ENCODE results near the gene LSM2. TPM values are rescaled to one million over a fixed set of nuclear protein-coding genes. Genes with fewer than 3 reads are reported as not detected.
"Not testable (repeated sequence)": the region's sequence is repeated elsewhere in the genome, so short reads cannot be mapped to it uniquely, and the experiment has no call there.

The LSM2 gene
- total RNA-seq, 2 experiments from 2014 or later, result 100 to 108 TPM

- not testable (repeated sequence) for H3K27me3 Mint-ChIP-seq, H3K9me3 Mint-ChIP-seq, DNase-seq
- ChIA-PET POLR2A (interaction anchor here (1.5 to 7.4 kb wide), 3 partner anchors 12 to 55 kb away, joined by 10 to 104 read pairs (median 35); partner anchors contain the start of genes CLIC1, HSPA1A, HSPA1L and LSM2), CTCF (interaction anchor here (0.7 kb wide), 2 partner anchors 12 to 58 kb away, joined by 3 read pairs; no protein-coding TSS in a partner anchor)
- H3K4me3 Mint-ChIP-seq, result peak overlapping the region; percentile 89
- peaks cover 66% of the 10 kb centered on the region for H3K4me1 Mint-ChIP-seq
- peaks cover 50% of the 10 kb centered on the region for H3K36me3 Mint-ChIP-seq (ENCODE audit: low read depth)
- peak overlapping the region; percentile 73 for H3K27ac Mint-ChIP-seq
Measured at GRCh38 chr6:31793927-31794245, 12.9 kb downstream of the LSM2 start.

DNA sequence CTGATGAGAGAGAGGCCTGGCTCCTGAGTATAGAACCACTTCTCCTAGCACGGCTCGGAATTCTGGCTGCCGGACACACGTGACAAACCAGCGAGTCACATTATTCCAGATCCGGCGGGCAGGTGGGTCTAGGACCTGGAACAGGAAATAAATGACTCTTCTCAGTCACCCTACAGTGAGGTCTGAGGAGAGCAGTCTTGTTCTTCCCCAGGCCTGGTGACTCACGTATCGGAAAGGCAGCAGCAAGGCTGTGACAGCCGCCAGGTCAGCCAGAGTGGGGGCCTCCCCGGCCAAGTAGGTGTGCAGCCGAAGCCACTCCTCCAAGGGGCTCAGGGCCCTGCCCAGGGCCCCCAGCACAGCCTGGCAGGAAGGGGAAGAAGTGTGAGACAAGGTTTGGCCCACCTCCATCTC is 14.0 kb downstream of the LSM2 start:
- CTCF ChIA-PET, result interaction anchor here (4.4 kb wide), 1 partner anchor 23 kb away, joined by 17 read pairs; no protein-coding TSS in a partner anchor
- peaks cover 58% of the 10 kb centered on the region for H3K4me1 Mint-ChIP-seq
- POLR2A ChIA-PET, result interaction anchor here (2.2 kb wide), 1 partner anchor 14 kb away, joined by 8 read pairs; the partner anchor contains the start of gene LSM2

DNA sequence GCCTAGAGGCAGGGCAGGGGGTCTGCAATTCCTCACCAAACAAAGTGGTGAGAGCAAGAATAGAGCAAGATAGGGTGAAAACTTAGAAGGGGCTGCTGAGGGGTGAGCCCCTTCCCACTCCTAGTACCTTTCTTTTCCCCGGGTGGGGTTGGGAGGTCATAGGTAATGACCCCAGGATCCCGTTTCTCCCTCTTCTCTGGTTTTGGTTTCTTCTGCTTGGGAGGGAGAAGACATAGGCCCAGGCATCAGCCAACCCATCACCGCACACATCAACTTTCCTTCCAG is 14.7 kb downstream of the LSM2 start:
- no peaks in the 10 kb centered on the region for H3K9me3 Mint-ChIP-seq
- CTCF ChIA-PET, result interaction anchor here (0.7 to 4.4 kb wide), 6 partner anchors 7 to 62 kb away, joined by 3 to 23 read pairs (median 10); partner anchors contain the start of genes DDAH2, LSM2 and MSH5
- H3K4me3 Mint-ChIP-seq, result no peak overlapping the region
- POLR2A ChIA-PET, result interaction anchor here (1.2 to 2.2 kb wide), 2 partner anchors 9 to 14 kb away, joined by 3 to 8 read pairs; partner anchors contain the start of gene LSM2
- H3K27me3 Mint-ChIP-seq, result no peaks in the 10 kb centered on the region
- H3K36me3 Mint-ChIP-seq (ENCODE audit: low read depth), result peaks cover 42% of the 10 kb centered on the region
- no peak for DNase-seq
- H3K27ac Mint-ChIP-seq, result peak overlapping the region; percentile 68
- H3K4me1 Mint-ChIP-seq, result peaks cover 51% of the 10 kb centered on the region

More for the DNA sequence above, 14.0 kb downstream of the LSM2 start:
- no peak for DNase-seq
- Mint-ChIP-seq H3K27ac (peak overlapping the region; percentile 68), H3K4me3 (no peak overlapping the region), H3K36me3 (ENCODE audit: low read depth) (peaks cover 45% of the 10 kb centered on the region), H3K9me3 (no peaks in the 10 kb centered on the region), H3K27me3 (no peaks in the 10 kb centered on the region)

- H3K9me3 Mint-ChIP-seq, result no peaks in the 10 kb centered on the region
- DNase-seq, result peak; percentile 37
- H3K27ac Mint-ChIP-seq, result peak overlapping the region; percentile 46
- ChIA-PET CTCF (interaction anchor here (0.7 to 4.4 kb wide), 13 partner anchors 8 to 89 kb away, joined by 3 to 23 read pairs (median 6); partner anchors contain the start of genes ABHD16A, CLIC1, DDAH2 and LSM2), POLR2A (interaction anchor here (0.9 to 2.2 kb wide), 4 partner anchors 9 to 55 kb away, joined by 3 to 8 read pairs (median 5); partner anchors contain the start of genes CLIC1 and LSM2)
- no peak overlapping the region for H3K4me3 Mint-ChIP-seq
- no peaks in the 10 kb centered on the region for H3K27me3 Mint-ChIP-seq
- peaks cover 40% of the 10 kb centered on the region for H3K36me3 Mint-ChIP-seq (ENCODE audit: low read depth)
- H3K4me1 Mint-ChIP-seq, result peaks cover 46% of the 10 kb centered on the region
Measured at GRCh38 chr6:31791324-31792089, 15.3 kb downstream of the LSM2 start.

GRCh38 chr6:31785475-31785874 is 21.3 kb downstream of the LSM2 start:
- DNase-seq, result no peak
- H3K36me3 Mint-ChIP-seq (ENCODE audit: low read depth), result peaks cover 36% of the 10 kb centered on the region
- POLR2A ChIA-PET, result interaction anchor here (0.7 to 2.9 kb wide), 5 partner anchors 8 to 22 kb away, joined by 3 to 12 read pairs (median 4); partner anchors contain the start of genes LSM2 and VWA7

GRCh38 chr6:31784098-31784925 is 22.5 kb downstream of the LSM2 start:
- ChIA-PET CTCF (interaction anchor here (0.8 to 1.2 kb wide), 4 partner anchors 11 to 15 kb away, joined by 3 to 5 read pairs (median 4); partner anchors contain the start of gene VARS1), POLR2A (interaction anchor here (1.0 to 2.9 kb wide), 4 partner anchors 10 to 44 kb away, joined by 3 to 12 read pairs (median 4); partner anchors contain the start of genes LSM2 and MSH5)
- Mint-ChIP-seq H3K9me3 (no peaks in the 10 kb centered on the region), H3K36me3 (ENCODE audit: low read depth) (peaks cover 39% of the 10 kb centered on the region), H3K4me1 (peaks cover 4% of the 10 kb centered on the region), H3K27me3 (no peaks in the 10 kb centered on the region), H3K4me3 (no peak overlapping the region), H3K27ac (peak overlapping the region; percentile 30)
- DNase-seq, result no peak

More at GRCh38 chr6:31785475-31785874, 21.3 kb downstream of the LSM2 start:
- Mint-ChIP-seq H3K27me3 (no peaks in the 10 kb centered on the region), H3K4me3 (no peak overlapping the region), H3K4me1 (peaks cover 8% of the 10 kb centered on the region), H3K9me3 (no peaks in the 10 kb centered on the region), H3K27ac (no peak overlapping the region)
- CTCF ChIA-PET, result interaction anchor here (0.8 to 1.0 kb wide), 2 partner anchors 13 to 16 kb away, joined by 3 read pairs; no protein-coding TSS in a partner anchor

- Mint-ChIP-seq H3K9me3 (no peaks in the 10 kb centered on the region), H3K27me3 (no peaks in the 10 kb centered on the region), H3K4me3 (no peak overlapping the region), H3K27ac (no peak overlapping the region), H3K36me3 (ENCODE audit: low read depth) (peaks cover 40% of the 10 kb centered on the region), H3K4me1 (peaks cover 7% of the 10 kb centered on the region)
- CTCF ChIA-PET, result interaction anchor here (0.8 kb wide), 1 partner anchor 16 kb away, joined by 3 read pairs; no protein-coding TSS in a partner anchor
- POLR2A ChIA-PET, result no interaction called here
- DNase-seq, result no peak
Measured at GRCh38 chr6:31782126-31782855, 24.5 kb downstream of the LSM2 start.

- CTCF ChIA-PET, result interaction anchor here (0.8 kb wide), 1 partner anchor 17 kb away, joined by 3 read pairs; no protein-coding TSS in a partner anchor
- no peak for DNase-seq
- H3K4me1 Mint-ChIP-seq, result peaks cover 15% of the 10 kb centered on the region
- H3K27ac Mint-ChIP-seq, result no peak overlapping the region
- POLR2A ChIA-PET, result interaction anchor here (2.4 kb wide), 1 partner anchor 9 kb away, joined by 7 read pairs; no protein-coding TSS in a partner anchor
- peaks cover 40% of the 10 kb centered on the region for H3K36me3 Mint-ChIP-seq (ENCODE audit: low read depth)
- H3K4me3 Mint-ChIP-seq, result no peak overlapping the region
- H3K27me3 Mint-ChIP-seq, result no peaks in the 10 kb centered on the region
- H3K9me3 Mint-ChIP-seq, result no peaks in the 10 kb centered on the region
Measured at GRCh38 chr6:31781244-31782125, 25.3 kb downstream of the LSM2 start.

DNA sequence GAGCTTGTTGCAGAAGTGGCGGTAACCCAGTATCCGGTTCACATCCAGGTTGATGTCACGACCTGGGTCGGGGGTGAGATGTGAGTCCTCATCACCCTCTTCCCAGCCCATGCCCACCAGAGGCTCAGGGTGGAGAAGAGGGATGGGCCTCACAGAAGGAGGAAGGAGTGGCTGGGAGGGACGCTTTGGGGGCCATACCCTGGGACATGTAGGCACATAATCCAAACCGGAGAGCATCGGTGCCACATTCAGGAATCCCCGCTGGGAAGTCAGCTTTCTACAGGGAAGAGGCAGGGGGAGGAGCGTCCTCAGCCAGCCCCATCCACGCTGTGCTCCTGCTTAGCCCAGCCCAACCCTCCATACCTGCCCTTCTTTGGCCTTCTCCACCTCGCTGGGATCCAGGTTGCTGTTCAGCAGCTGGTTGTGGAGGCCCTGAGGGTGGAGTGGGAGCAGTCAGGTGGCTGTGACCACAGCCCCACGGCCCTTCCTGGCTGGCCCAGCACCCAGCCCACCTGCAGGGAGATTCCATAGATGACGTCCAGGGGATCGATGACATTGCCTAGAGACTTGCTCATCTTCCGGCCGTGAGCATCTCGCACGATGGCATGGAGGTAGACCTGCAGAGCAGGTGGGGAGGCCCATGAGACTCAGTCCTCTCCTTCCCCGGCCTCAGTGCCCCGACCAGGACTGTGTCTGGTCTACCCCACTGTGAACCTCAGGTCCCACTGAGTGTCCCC is 26.1 kb downstream of the LSM2 start:
- Mint-ChIP-seq H3K27me3 (no peaks in the 10 kb centered on the region), H3K4me1 (peaks cover 23% of the 10 kb centered on the region), H3K4me3 (no peak overlapping the region), H3K27ac (no peak overlapping the region), H3K9me3 (no peaks in the 10 kb centered on the region), H3K36me3 (ENCODE audit: low read depth) (peaks cover 37% of the 10 kb centered on the region)
- CTCF ChIA-PET, result interaction anchor here (1.4 to 1.7 kb wide), 2 partner anchors 10 to 11 kb away, joined by 3 to 6 read pairs; no protein-coding TSS in a partner anchor
- no peak for DNase-seq
- POLR2A ChIA-PET, result interaction anchor here (2.4 kb wide), 1 partner anchor 10 kb away, joined by 7 read pairs; no protein-coding TSS in a partner anchor

DNA sequence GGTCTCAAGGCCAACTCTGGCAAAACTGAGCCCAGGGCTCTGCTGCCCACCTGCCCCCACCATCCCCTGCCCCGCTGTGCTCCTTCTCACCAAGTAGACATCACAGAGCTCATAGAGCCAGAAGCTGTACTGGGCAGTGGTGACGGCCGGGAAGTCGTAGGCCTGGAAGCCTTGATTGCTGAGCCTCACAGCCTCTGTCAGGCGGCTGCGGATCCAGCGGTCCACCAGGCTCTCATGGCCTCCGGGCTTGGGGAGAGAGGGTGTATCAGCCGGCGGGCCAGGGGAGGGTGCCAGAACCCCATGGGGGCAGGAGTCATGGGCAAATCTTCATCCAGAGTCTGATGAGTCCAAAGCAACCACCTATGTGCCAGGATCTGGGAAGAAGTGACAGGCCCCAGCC is 26.9 kb downstream of the LSM2 start:
- H3K4me1 Mint-ChIP-seq, result peaks cover 31% of the 10 kb centered on the region
- H3K9me3 Mint-ChIP-seq, result no peaks in the 10 kb centered on the region
- POLR2A ChIA-PET, result interaction anchor here (1.5 to 3.2 kb wide), 3 partner anchors 10 to 16 kb away, joined by 4 to 14 read pairs (median 7); partner anchors contain the start of gene VARS1
- no peak overlapping the region for H3K27ac Mint-ChIP-seq
- no peak overlapping the region for H3K4me3 Mint-ChIP-seq
- no peak for DNase-seq
- H3K27me3 Mint-ChIP-seq, result no peaks in the 10 kb centered on the region
- CTCF ChIA-PET, result interaction anchor here (1.4 to 1.7 kb wide), 2 partner anchors 10 to 11 kb away, joined by 3 to 6 read pairs; no protein-coding TSS in a partner anchor
- H3K36me3 Mint-ChIP-seq (ENCODE audit: low read depth), result peaks cover 39% of the 10 kb centered on the region
